Measurements from ENCODE around the gene FERMT1.
A peak's percentile ranks its signal among the peaks of the same experiment; 100 is the strongest.

FERMT1 gene

GRCh38 chr20:6074784-6075183, 48.0 kb downstream of the FERMT1 start (continued):
- TF ChIP-seq CSRNP3 (CRISPR knock-in tag; IDR thresholded peaks at IDR 0.05): no peak
- TF ChIP-seq ZFP3 (CRISPR knock-in tag; IDR thresholded peaks at IDR 0.05): no peak
- TF ChIP-seq ZNF8 (CRISPR knock-in tag; IDR thresholded peaks at IDR 0.05): no peak
- TF ChIP-seq BACH2 (CRISPR knock-in tag; IDR thresholded peaks at IDR 0.05; ENCODE audit: borderline replicate concordance): no peak
- no peak for TF ChIP-seq CREB5 (CRISPR knock-in tag; IDR thresholded peaks at IDR 0.05; ENCODE audit: low read depth)

GRCh38 chr20:6074145-6074561, 48.7 kb downstream of the FERMT1 start:
- no peak for TF ChIP-seq ZFP3 (CRISPR knock-in tag; IDR thresholded peaks at IDR 0.05)
- no peak for TF ChIP-seq ESRRG (CRISPR knock-in tag; IDR thresholded peaks at IDR 0.05)
- no peak for TF ChIP-seq GLIS3 (CRISPR knock-in tag; IDR thresholded peaks at IDR 0.05)
- no peak for TF ChIP-seq TSHZ2 (CRISPR knock-in tag; IDR thresholded peaks at IDR 0.05)
- TF ChIP-seq ZNF565 (CRISPR knock-in tag; conservative IDR thresholded peaks at IDR 0.05; ENCODE audit: low read depth): no peak
- no peak for TF ChIP-seq ZNF70 (CRISPR knock-in tag; IDR thresholded peaks at IDR 0.05)
- TF ChIP-seq ARNTL (CRISPR knock-in tag; IDR thresholded peaks at IDR 0.05; ENCODE audit: borderline replicate concordance, low read depth): no peak
- no peak for TF ChIP-seq ZC3H10 (CRISPR knock-in tag; IDR thresholded peaks at IDR 0.05)
- TF ChIP-seq SNAI2 (CRISPR knock-in tag; IDR thresholded peaks at IDR 0.05): no peak
- TF ChIP-seq ZNF8 (CRISPR knock-in tag; IDR thresholded peaks at IDR 0.05): no peak
- no peak for TF ChIP-seq OSR1 (CRISPR knock-in tag; IDR thresholded peaks at IDR 0.05)
- TF ChIP-seq CREB5 (CRISPR knock-in tag; IDR thresholded peaks at IDR 0.05; ENCODE audit: low read depth): no peak
- no peak for TF ChIP-seq TOX (CRISPR knock-in tag; IDR thresholded peaks at IDR 0.05; ENCODE audit: borderline replicate concordance)
- TF ChIP-seq CSDC2 (CRISPR knock-in tag; IDR thresholded peaks at IDR 0.05): no peak
- no peak for TF ChIP-seq PATZ1 (CRISPR knock-in tag; IDR thresholded peaks at IDR 0.05; ENCODE audit: borderline replicate concordance)
- TF ChIP-seq POU6F1 (CRISPR knock-in tag; IDR thresholded peaks at IDR 0.05; ENCODE audit: borderline replicate concordance, low read depth): no peak
- TF ChIP-seq ZFP30 (CRISPR knock-in tag; IDR thresholded peaks at IDR 0.05): no peak
- TF ChIP-seq RARB (CRISPR knock-in tag; IDR thresholded peaks at IDR 0.05): no peak
- no peak for TF ChIP-seq TCF4 (CRISPR knock-in tag; IDR thresholded peaks at IDR 0.05; ENCODE audit: borderline replicate concordance)
- TF ChIP-seq ISL1 (CRISPR knock-in tag; IDR thresholded peaks at IDR 0.05): no peak
- ATAC-seq: peak; percentile 86

All from SK-N-SH treated with all-trans-retinoic acid at 6 μM for 48 hours (cell line).